ENCODE results near the gene EXOC5. TPM values are rescaled to one million over a fixed set of nuclear protein-coding genes. Genes with fewer than 3 reads are reported as not detected.
A peak's percentile ranks its signal among the peaks of the same experiment; 100 is the strongest.

Gene EXOC5
- total RNA-seq, 1 donor from 2014 or later, result 83.0 TPM

DNA sequence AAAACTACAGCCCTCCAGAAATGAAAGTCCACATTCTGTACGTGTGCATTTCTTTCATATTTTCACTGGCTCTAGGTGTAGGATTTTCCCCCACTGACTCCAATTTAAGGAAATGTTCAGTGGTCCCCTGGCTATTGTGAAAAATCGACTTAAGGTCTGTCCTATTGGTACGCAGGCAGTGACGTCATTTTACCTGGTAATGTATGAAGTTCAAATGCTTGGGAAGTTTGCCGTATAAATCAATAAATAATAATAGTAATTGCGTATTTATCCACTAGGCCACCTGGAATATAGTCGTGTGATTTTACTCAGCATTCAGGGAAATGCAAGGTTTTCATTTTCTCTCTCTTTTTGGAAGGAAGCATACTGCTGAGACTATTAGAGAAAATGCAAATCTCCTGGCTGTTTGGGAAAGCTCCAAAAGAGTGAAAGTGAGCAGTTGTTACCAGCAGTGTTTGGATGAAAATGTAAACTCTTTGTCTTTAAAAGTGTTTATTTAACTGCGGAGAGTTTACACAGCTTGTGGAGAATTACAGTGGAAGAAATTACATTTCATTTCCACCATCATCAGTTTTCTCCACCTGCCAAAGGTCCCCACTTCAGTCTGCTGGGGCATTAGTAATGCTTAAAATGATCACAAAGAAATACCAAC is 107.0 kb downstream of the EXOC5 start:
- DNase-seq (ENCODE audit: low read depth), result no peak

DNA sequence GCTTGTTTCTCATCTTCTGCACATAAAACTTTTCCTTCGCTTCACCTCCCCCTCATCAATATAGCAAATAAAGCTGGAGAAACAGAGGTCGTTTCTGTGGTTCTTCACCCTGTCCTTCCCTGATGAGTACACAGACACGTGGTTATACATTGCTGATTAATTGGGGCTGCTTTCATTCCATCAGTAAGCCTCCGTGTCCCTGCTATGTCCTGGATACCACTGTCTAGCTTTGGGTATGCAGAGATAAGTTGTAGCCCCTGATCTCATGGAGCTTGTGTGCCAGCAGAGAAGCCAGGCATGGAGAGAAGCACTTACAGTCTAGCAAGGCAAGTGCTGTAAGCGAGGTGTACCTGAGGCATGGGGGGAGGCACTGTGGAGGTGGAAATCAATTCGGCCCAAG is 108.4 kb downstream of the EXOC5 start:
- no peak for DNase-seq (ENCODE audit: low read depth)

DNA sequence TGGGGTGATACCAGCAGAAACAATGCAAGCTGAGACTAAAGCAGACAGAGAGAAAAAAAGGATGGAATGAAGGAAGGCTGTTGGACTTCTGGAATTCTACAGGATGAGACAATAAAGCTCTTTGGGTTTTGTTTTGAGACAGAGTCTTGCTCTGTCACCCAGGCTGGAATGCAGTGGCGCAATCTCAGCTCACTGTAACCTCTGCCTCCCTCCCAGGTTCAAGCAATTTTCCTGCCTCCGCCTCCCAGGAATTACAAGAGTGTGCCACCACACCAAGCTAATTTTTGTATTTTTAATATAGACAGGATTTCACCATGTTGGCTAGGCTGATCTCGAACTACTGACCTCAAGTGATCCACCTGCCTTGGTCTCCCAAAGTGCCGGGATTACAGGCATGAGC is 115.4 kb downstream of the EXOC5 start:
- DNase-seq (ENCODE audit: low read depth), result peak; percentile 28

Other genes starting within 250 kb of the EXOC5 start
- 33.5 and 73.5 TPM in 2 replicates for gene AP5M1, start 66 bp upstream of the EXOC5 start, total RNA-seq
- 32.6 and 35.2 TPM in 2 replicates for gene NAA30, start 121.7 kb upstream of the EXOC5 start, total RNA-seq
- gene CCDC198, start 225.0 kb upstream of the EXOC5 start, total RNA-seq, result 41.0 and 74.6 TPM in 2 replicates